Mesothelial cell of epicardium (in vitro differentiated cells): ENCODE results near the gene ZNF317. TPM values are rescaled to one million over a fixed set of nuclear protein-coding genes. Genes with fewer than 3 reads are reported as not detected.
A peak's percentile ranks its signal among the peaks of the same experiment; 100 is the strongest.

ENCODE experiments used
- DNase-seq, 2 experiments: peaks; one replicate each; pipeline ENCODE4 v3.0.0; 2021; ENCODE audit warnings: low spot score in 2 of 2; ENCODE audit not compliant: unreplicated experiment in 2 of 2
- H3K27ac Mint-ChIP-seq: 2 replicates; pipeline ENCODE4 v1.8.0; 2021; ENCODE audit warnings: mixed read lengths
- H3K27me3 Mint-ChIP-seq: 2 replicates; pipeline ENCODE4 v1.8.0; 2021; ENCODE audit warnings: low read depth, mixed read lengths
- H3K36me3 Mint-ChIP-seq: 2 replicates; pipeline ENCODE4 v1.8.0; 2021; ENCODE audit warnings: mixed read lengths
- H3K4me1 Mint-ChIP-seq: 2 replicates; pipeline ENCODE4 v1.8.0; 2021; ENCODE audit warnings: mixed read lengths
- H3K4me3 Mint-ChIP-seq: 2 replicates; pipeline ENCODE4 v1.8.0; 2021; ENCODE audit warnings: mild to moderate bottlenecking, moderate library complexity, mixed read lengths
- H3K9me3 Mint-ChIP-seq: 2 replicates; pipeline ENCODE4 v1.8.0; 2021; ENCODE audit warnings: mixed read lengths
- total RNA-seq: library from RNA; stranded (reverse); gene quantifications from 3 replicates; pipeline ENCODE4 v1.2.1, GENCODE V29; 2021
- TF ChIP-seq, protein P1 (sequence below): fragments of 200-600 bp; sonication (generic); IDR thresholded peaks from one replicate; pipeline ENCODE4 v1.5.0; 2021; ENCODE audit warnings: antibody characterized with exemption; ENCODE audit not compliant: unreplicated experiment

ZNF317 gene
- total RNA-seq, 1 donor from 2014 or later: 44.7 TPM

GRCh38 chr19:9205501-9206113 is 65.4 kb downstream of the ZNF317 start:
- no peaks in the 10 kb centered on the region for H3K4me1 Mint-ChIP-seq
- H3K27me3 Mint-ChIP-seq: no peaks in the 10 kb centered on the region
- no peaks in the 10 kb centered on the region for H3K36me3 Mint-ChIP-seq
- H3K27ac Mint-ChIP-seq: no peak overlapping the region
- peak; percentile 35 to 64 for DNase-seq
- H3K9me3 Mint-ChIP-seq: peaks cover 14% of the 10 kb centered on the region
- peak overlapping the region; percentile 10 for H3K4me3 Mint-ChIP-seq
- TF ChIP-seq, protein P1, sequence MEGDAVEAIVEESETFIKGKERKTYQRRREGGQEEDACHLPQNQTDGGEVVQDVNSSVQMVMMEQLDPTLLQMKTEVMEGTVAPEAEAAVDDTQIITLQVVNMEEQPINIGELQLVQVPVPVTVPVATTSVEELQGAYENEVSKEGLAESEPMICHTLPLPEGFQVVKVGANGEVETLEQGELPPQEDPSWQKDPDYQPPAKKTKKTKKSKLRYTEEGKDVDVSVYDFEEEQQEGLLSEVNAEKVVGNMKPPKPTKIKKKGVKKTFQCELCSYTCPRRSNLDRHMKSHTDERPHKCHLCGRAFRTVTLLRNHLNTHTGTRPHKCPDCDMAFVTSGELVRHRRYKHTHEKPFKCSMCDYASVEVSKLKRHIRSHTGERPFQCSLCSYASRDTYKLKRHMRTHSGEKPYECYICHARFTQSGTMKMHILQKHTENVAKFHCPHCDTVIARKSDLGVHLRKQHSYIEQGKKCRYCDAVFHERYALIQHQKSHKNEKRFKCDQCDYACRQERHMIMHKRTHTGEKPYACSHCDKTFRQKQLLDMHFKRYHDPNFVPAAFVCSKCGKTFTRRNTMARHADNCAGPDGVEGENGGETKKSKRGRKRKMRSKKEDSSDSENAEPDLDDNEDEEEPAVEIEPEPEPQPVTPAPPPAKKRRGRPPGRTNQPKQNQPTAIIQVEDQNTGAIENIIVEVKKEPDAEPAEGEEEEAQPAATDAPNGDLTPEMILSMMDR: peak; percentile 66

Other genes starting within 250 kb of the ZNF317 start
- gene MUC16, start 130.0 kb upstream of the ZNF317 start, total RNA-seq: 0.60 to 1.1 TPM (median 0.66 TPM) in 3 replicates
- not detected in 3 replicates for gene OR1M1, start 53.3 kb upstream of the ZNF317 start, total RNA-seq
- not detected in 3 replicates for gene OR7G2, start 32.9 kb upstream of the ZNF317 start, total RNA-seq
- not detected in 3 replicates for gene OR7G1, start 24.6 kb upstream of the ZNF317 start, total RNA-seq
- not detected in 3 replicates for gene OR7G3, start 13.4 kb upstream of the ZNF317 start, total RNA-seq
- 1.8 to 1.9 TPM (median 1.8 TPM) in 3 replicates for gene OR7D2, start 38.6 kb downstream of the ZNF317 start, total RNA-seq
- not detected in 3 replicates for gene OR7D4, start 79.2 kb downstream of the ZNF317 start, total RNA-seq
- not detected in 3 replicates for gene OR7E24, start 110.5 kb downstream of the ZNF317 start, total RNA-seq
- gene ZNF699, start 169.4 kb downstream of the ZNF317 start, total RNA-seq: 9.5 to 11.2 TPM (median 10.1 TPM) in 3 replicates
- gene ZNF559, start 183.8 kb downstream of the ZNF317 start, total RNA-seq: 35.4 to 43.4 TPM (median 40.0 TPM) in 3 replicates
- 8.7 to 12.6 TPM (median 10.6 TPM) in 3 replicates for gene ZNF177, start 222.6 kb downstream of the ZNF317 start, total RNA-seq